MM.1S (cell line): ENCODE measurements around the gene GPA33.

Source experiments
- CTCF ChIP-seq: fragments of 300-600 bp; sonication (generic); IDR thresholded peaks from 2 replicates; pipeline ENCODE4 v1.5.1; 2016; ENCODE audit warnings: antibody characterized with exemption, low read length, mixed read lengths
- EZH2 ChIP-seq: fragments of 300-600 bp; sonication (generic); optimal IDR thresholded peaks from 2 replicates; pipeline ENCODE3; 2017; ENCODE audit warnings: low read depth, mild to moderate bottlenecking, antibody characterized with exemption, low read length, mixed read lengths
- EZH2phosphoT487 ChIP-seq: fragments of 300-600 bp; sonication (generic); IDR thresholded peaks from 2 replicates; pipeline ENCODE4 v1.6.1; 2018; ENCODE audit warnings: antibody characterized with exemption, low read length

GRCh38 chr1:167065471-167065870 lies 24.7 kb downstream of the GPA33 start:
- no peak for TF ChIP-seq CTCF
- TF ChIP-seq EZH2: no peak
- no peak for TF ChIP-seq EZH2phosphoT487
